NOMO-1 treated with dmso at 0.1 percent for 144 hours (cell line): ENCODE results near the gene IFNA4.
"Not testable (repeated sequence)": the region's sequence is repeated elsewhere in the genome, so short reads cannot be mapped to it uniquely, and the experiment has no call there.

Source experiments
- DNase-seq: peaks from one replicate; lab custom pipeline; 2025; ENCODE audit not compliant: unreplicated experiment; lab: John Stamatoyannopoulos, UW

Gene IFNA4

GRCh38 chr9:21166560-21166959 is 20.8 kb downstream of the IFNA4 start, which contains the start of gene IFNA21:
Gene IFNA21 (minus strand): TSS chr9:21166660. CDS start chr9:21166612, 48 bp downstream.
- not testable (repeated sequence) for DNase-seq

GRCh38 chr9:21165516-21165915 is 21.9 kb downstream of the IFNA4 start:
- no peak for DNase-seq

- no peak for DNase-seq
These were observed 27.2 kb downstream of the IFNA4 start for GRCh38 chr9:21160178-21160577.

- no peak for DNase-seq
These were observed 31.9 kb downstream of the IFNA4 start for GRCh38 chr9:21155501-21155900.

GRCh38 chr9:21154018-21154608 is 33.3 kb downstream of the IFNA4 start:
- no peak for DNase-seq

GRCh38 chr9:21153336-21154017 is 33.9 kb downstream of the IFNA4 start:
- DNase-seq: no peak

- no peak for DNase-seq
These were observed 42.8 kb downstream of the IFNA4 start for GRCh38 chr9:21144603-21145002.

GRCh38 chr9:21141427-21141882 is 45.9 kb downstream of the IFNA4 start, which contains the start of gene IFNW1:
Gene IFNW1 (minus strand): TSS chr9:21141832. CDS start chr9:21141570, 262 bp downstream.
- DNase-seq: no peak

GRCh38 chr9:21137020-21137419 is 50.4 kb downstream of the IFNA4 start:
- no peak for DNase-seq
